ENCODE results near the gene PHACTR4.
A peak's percentile ranks its signal among the peaks of the same experiment; 100 is the strongest.
"Not testable (repeated sequence)": the region's sequence is repeated elsewhere in the genome, so short reads cannot be mapped to it uniquely, and the experiment has no call there.

PHACTR4 gene

DNA sequence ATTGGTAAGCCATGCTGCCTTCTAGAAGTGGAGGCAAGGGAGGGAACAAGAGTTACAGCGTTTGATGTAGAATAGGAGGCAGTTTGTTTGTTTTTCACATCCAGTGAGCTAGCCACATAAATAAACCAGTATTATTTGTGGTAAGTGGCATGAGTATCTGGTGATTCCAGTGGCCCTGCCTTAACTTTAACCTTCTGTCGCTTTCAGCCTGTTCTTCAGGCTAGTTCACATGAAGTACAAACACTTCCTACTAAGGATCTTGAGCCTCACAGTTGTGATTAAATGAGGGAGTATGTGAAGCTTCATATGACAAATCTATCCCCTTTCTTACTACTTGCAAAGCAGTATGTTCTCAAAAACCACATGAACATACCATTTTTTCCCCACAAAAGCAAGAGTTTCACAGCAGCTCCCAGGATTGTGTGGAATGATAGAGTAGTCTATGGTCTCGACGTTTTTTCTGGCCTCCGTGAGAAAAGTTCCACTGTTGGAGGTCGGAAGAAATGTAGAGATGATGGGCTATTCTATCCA, 59.5 kb downstream of the PHACTR4 start:
- no peak for DNase-seq

DNA sequence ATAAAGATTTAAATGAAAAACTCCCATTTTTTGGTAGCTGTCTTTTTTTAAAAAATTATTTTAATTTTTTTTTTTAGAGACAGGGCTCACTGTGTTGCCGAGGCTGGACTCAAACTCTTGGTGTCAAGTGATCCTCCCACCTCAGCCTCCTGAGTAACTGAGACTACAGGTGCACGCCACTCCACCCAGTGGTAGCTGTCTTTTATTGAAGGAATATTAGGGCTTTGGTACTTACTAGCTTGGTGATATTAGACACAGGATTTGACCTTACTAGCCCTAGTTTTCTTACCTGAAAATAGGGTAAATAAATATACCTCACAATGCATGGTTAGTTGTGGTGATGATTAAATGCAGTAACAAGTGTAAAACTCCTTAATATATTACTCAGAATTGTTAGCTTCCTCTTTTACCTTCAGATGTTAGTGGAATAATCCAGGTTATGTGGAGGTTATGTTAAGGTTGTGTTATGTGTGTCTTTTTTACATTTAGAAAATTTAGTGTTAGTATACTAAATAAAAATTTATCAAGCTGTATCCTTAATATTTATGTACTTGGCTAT, 66.8 kb downstream of the PHACTR4 start:
- DNase-seq, result no peak

DNA sequence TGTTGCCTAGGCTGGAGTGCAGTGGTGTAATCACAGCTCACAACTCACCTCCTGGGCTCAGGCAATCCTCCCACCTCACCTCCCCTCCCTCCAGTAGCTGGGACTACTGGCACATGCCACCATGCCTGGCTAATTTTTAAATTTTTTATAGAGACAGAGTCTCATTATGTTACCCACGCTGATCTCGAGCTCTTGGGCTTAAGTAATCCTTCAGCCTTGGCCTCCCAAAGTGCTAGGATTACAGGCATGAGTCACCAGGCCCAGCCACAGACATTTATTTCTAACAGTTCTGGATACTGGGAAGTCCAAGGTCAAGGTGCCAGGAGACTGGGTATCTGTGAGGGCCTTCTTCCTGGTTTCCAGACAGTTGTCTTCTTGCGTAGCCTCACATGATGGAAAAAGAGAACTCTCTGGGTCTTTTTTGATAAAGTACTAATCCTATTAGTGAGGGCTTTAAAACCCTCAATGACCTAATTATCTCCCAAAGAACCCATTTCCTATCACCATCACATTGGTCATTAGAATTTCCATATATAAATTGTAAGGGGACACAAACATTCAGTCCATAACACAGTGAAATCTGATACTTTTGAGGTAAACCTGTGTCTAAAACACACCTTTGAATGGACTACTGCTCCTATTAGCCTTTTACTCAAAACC, 67.9 kb downstream of the PHACTR4 start:
- peak; percentile 7 for DNase-seq

DNA sequence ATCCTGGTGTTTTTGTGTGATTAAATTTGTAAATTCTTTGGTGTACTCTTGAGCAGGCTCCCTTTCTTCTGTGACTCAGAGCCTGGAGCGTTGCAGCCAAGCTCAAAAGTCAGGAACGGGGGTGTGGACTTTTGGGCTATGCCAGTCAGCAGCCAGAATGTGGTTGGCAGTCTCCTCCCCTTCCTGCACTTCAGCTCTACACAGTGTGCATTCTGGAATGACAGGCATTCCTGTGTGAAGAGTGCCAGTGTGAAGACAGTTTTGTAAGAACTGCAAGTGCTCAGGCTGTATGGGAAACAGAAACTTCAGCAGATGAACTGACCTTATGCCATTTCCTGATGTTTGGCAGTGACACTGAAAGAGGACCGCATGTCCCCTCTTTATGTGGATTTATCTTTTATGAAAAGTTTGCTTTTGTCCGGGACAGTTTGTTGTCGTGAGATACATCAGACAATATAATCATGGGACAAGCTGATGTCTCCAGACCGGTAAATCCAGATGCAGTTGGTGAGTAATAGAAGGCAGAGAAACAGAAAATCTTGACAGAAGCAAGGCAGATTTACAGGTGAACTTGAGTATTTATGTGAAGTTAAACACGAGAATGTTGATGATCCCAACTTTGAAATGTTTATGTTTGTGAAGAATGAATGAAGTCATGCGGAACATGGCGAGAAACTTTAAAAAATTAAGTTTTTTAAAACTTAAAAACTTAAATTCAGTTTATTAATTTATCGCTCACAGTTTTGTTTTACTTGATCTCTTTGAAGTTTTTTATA, 68.6 kb downstream of the PHACTR4 start:
- peak; percentile 36 for DNase-seq

DNA sequence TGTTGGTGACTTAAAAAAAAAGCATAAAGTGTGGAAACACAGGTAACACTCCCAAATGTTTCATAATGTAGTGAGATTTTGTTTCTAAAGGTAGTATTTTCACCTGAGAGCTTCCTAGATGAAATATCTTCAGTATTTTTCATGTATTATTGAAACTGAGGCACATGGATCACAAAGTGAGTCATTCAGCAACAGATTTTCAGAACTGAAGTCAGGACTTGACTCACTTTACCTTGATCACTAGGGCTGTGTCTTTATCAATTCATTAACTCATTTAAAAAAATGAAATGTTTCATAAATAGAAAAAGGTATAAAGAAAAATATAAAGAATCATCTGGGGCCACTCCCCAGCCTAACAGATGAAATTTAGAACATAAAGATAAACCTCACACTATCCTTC, 69.8 kb downstream of the PHACTR4 start:
- no peak for DNase-seq

DNA sequence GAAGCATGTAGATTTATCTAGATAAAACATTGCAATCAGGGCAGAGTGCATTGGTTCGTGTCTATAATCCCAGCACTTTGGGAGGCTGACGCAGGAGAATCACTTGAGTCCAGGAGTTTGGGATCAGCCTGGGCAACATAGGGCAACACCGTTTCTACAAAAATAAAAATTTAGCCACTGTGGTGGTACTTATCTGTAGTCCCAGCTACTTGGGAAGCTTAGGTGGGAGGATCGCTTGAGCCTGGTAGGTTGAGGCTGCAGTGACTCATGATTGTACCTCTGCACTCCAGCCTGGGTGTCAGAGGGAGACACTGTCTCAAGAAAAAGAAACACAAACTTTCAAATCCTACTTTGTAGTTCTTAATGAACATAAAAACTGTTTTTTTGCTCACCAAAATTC, 72.1 kb downstream of the PHACTR4 start:
- DNase-seq, result no peak

DNA sequence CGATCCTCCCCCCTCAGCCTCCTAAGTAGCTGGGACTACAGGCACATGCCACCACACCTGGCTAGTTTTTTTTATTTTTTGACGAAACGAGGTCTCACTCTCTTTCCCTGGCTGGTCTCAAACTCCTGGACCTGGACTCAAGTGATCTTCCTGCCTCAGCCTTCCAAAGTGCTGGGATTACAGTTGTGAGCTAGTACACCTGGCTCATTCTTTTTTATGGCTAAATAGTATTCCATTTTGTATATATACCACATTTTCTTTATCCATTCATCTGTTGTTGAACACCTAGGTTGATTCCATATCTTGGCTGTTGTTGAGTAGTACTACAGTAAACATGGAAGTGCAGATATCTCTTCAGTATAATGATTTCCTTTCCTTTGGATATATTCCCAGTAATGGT, 74.0 kb downstream of the PHACTR4 start:
- no peak for DNase-seq

DNA sequence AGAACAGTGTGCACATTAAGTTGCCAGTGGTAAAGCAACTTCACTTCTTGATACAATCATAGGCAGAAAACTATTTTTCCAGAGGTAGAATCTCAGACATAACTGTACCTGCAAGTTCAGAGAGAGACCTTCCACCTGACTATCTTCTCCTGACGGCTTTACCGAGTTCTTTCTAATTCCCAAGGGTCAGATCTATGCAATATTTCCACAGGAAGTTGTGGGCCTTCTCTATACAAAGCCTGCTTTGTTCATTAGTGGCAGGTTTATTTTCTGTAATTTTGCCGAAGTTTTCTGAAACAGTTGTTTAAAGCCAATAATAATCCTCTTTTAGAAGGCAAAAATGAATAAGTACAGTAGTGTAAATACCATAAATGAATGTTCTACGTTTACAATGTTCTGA, 78.1 kb downstream of the PHACTR4 start:
- DNase-seq, result no peak

DNA sequence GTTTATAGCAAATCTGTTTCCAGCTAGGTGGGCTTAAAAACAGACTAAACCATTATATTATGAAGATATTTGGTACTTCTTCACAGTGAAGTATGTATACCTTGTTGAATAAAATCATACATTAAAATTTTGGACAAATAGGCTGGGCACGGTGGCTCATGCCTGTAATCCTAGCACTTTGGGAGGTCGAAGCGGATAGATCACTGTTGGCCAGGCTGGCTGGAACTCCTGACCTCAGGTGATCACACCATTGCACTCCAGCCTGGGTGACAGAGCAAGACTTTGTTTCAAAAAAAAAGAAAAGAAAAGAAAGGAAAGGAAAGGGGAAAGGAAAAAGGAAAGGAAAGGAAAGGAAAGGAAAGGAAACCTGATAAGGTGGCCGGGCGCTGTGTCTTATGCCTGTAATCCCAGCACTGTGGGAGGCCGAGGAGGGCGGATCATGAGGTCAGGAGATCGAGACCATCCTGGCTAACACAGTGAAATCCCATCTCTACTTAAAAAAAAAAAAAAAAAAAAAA, 78.6 kb downstream of the PHACTR4 start:
- DNase-seq, result not testable (repeated sequence)

DNA sequence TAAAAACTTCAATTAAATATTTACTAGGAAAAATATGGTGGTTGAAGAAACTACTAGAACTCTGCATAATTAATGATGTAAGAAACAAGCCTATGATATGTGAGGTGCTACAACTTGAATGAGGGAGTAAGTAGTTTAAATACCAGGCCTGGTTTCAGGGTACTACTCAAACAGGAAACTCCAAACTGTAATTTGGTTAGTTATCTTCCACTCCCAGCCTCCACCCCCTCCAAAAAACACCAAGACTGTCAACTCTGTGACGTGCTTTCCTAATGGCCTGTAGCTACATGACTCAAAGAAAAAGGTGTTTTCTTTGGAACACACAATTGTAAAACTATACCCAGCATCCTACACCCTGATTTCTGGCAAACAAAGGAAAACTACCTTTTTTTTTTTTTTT, 80.4 kb downstream of the PHACTR4 start:
- no peak for DNase-seq

DNA sequence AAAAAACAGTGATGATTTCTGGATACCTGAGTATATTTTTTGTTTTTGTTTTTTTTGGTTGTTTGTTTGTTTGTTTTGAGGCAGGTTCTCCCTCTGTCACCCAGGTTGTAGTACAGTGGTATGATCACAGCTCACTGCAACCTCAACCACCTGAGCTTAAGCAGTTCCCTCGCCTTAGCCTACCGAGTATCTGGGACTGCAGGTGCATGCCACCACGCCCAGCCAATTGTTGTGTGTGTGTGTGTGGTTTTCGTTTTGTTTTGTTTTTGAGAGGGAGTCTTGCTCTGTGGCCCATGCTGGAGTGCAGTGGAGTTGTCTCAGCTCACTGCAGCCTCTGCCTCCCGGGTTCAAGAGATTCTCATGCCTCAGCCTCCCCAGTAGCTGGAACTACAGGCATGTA, 81.0 kb downstream of the PHACTR4 start:
- DNase-seq, result no peak

DNA sequence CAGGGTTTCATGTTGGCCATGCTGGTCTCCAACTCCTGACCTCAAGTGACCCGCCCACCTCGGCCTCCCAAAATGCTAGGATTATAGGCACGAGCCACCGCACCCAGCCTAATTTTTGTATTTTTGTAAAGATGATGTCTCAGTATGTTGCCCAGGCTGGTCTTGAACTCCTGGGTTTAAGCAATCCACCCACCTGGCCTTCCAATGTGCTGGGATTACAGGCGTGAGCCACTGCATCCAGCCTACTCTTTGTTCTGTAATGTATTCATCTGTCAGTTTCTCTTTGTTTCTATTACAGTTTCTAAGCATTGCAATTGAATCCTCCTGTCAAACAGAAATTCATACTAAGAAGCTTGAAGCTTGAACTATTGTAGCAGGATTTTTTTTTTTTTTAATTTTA, 81.5 kb downstream of the PHACTR4 start:
- DNase-seq, result no peak

DNA sequence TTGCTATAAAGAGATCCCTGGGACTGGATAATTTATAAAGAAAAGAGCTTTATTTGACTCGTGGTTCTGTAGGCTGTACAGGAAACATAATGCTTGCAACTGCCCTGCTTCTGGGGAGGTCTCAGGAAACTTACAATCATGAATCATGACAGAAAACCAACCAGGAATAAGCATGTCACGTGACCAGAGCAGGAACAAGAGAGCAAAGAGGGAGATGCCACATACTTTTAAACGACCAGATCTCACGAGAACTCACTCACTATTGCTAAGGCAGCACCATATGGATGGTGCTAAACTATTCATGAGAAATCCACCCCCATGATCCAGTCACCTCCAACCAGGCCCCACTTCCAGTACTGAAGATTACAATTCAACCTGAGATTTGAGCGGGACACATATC, 86.5 kb downstream of the PHACTR4 start:
- DNase-seq, result no peak

DNA sequence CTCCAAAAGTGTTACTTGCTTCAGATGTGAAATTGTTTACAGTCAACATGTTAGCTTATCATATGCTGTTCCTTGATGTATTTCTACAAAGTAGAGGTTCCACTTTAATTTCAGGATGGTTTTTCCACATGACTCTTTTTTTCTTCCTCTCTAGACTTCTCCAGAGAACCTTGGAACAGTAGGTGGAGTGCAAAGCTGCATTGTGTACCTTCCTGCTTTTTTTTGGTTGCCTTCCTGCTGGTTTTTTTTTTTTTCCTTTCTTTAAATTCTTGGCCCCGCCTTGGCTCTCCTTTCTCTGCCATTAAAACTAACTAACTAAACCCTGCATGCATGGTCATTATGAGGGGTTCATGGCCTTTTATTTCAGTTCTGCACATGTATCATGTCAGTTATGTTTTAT, 88.1 kb downstream of the PHACTR4 start:
- DNase-seq, result no peak

DNA sequence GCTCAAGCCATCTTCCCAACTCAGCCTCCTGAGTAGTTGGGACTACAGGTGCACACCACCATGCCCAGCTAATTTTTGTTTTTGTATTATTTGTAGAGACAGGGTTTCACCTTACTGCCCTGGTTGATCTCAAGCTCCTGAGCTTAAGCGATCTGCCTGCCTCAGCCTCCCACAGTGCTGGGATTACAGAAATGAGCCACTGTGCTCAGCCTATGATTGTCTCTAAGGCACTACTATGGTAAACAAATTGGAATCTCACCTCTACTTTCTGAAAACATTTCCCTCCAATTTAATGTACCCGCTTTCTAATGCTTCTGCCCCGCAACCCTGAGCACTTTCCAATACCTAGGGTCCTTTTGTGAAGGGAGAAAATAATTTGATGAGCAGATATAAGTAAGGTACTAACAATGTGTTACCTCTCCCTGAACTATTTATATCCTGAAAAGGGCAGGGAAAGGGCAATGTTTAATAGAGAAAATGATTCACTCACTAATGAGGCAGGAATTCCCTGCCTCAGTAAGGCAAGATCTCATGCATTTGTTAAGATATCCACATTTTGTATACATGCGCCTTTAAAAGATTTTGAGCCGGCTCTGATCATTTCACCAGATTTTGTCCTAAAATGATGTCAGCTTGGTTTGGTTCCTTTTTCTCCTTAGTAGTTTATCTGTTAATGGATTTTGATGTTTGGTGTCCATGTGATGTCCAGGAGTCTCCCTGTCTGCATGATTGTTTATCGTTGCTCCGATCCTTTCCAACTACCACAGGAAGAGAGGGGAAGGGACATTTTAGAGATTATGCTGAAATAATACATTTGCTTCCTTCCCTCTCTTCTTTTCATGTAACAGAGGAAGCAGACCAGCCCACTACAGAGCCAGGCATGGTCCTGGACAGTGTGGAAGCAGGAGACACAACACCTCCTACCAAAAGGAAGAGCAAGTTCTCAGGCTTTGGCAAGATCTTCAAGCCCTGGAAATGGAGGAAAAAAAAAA, 89.0 kb downstream of the PHACTR4 start:
- no peak for DNase-seq

DNA sequence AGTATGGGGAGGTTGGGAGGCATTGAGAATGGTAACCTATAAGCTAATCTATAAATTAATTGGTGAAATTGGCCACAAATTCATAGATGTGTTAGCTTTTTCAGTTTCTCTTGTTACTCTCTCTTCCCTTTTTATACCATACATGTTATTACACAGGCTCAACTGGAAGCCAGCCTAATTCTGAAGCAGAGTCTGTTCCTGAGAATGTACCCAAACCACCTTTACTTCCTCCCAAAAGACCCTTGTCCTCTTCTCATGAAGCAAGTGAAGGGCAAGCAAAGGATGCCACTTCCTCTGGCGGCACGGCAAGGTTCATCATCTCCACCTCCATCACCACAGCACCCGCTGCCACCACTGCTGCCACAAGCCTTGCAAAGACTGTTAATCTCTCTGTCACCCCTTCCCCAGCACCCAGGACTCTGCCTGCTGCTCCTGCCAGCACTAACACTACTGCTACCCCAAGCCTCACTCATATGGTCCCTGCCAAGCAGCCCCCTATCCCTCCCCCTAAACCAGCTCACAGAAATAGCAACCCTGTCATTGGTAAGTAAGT, 96.8 kb downstream of the PHACTR4 start:
- no peak for DNase-seq

DNA sequence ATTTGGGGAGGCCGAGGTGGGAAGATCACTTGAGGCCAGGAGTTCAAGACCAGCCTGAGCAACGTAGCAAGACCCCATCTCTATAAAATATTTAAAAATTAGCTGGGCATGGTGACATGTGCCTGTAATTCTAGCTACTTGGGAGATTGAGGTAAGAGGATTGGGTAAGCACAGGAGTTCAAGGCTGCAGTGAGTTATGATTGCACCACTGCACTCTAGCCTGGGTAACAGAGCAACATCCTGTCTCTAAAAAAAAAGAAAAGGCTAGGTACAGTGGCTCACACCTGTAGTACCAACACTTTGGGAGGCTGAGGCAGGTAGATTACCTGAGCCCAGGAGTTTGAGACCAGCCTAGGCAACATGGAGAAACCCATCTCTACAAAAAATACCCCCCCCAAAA, 100.6 kb downstream of the PHACTR4 start:
- DNase-seq, result no peak

DNA sequence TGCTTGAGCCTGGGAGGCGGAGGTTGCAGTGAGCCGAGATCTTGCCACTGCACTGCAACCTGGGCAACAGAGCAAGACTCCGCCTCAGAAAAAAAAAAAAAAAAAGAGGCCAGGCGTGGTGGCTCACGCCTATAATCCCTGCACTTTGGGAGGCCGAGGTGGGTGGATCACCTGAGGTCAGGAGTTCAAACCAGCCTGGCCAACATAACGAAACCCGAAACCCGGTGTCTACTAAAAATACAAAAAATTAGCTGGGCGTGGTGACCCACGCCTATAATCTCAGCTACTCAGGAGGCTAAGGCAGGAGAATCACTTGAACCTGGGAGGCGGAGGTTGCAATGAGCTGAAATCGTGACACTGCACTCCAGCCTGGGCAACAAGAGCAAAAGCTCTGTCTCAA, 110.0 kb downstream of the PHACTR4 start:
- DNase-seq, result not testable (repeated sequence)

DNA sequence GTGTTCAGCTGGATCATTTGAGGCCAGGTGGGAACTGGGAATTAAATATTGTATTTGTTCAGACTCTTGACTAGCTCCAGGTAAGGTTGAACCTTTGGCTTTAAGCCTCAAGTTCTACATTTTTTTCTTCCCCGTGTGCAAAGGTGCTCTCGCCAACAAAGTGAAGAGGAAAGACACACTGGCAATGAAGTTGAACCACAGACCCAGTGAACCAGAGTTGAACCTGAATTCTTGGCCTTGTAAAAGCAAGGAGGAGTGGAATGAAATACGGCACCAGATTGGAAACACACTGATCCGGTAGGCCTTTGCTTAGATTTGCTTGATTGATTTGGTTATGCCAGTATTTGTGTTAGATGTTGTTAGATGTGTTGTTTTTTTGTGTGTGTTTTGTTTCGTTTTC, 110.8 kb downstream of the PHACTR4 start:
- no peak for DNase-seq

DNA sequence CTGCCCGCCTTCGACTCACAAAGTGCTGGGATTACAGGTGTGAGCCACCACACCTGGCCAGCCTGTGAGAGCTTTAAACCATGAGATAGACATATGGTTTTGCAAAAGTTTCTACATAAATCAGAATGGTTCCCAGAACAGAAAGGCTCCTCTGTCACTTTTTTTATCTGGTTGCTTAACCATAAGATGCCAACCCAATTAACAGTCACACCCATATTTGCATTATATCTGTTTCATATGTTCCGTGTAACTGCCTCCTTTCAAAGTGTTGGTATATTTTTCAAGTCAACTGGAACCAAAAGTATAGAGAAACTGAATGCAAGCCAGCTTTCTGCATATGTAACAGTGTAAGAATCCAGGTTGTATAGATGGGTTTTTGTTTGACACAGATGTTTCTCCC, 112.6 kb downstream of the PHACTR4 start:
- no peak for DNase-seq

DNA sequence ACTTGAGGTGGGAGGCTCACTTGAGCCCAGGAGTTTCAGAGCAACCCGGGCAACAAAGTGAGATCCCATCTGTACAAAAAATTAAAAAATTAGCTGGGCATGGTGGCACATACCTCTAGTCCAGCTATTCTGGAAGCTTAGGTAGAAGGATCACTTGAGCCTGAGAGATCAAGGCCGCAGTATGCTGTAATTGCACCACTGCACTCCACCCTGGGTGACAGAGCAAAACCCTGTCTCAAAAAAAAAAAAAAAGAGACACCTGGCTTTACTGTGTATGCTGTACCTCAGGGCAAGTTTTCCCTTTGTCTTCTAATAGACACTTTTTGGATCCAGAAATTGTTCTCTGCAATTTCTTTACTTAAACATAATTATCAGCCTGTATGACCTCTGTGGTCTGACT, 113.2 kb downstream of the PHACTR4 start:
- DNase-seq, result no peak

DNA sequence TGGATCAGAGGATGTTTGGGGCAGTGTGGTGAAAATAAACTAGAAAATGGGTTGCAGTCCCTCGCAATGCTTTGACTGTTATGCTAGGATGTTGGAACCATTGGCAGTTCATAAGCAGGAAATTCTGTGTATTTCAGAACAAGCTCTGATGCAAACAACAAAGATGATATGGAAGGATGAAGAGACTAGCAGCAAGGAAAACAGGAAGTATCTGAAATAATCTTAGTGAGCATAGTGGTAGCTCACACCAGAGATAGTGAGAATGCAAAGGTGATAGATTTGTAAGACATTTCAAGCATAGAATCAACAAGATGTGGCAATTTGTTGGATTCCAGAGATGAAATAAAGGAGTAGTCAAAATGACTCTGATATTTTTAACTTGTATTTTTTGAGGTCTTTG, 125.2 kb downstream of the PHACTR4 start:
- DNase-seq, result no peak
